Measurements from ENCODE around the gene DLGAP4.
"Not testable (repeated sequence)": the region's sequence is repeated elsewhere in the genome, so short reads cannot be mapped to it uniquely, and the experiment has no call there.

The DLGAP4 gene

DNA sequence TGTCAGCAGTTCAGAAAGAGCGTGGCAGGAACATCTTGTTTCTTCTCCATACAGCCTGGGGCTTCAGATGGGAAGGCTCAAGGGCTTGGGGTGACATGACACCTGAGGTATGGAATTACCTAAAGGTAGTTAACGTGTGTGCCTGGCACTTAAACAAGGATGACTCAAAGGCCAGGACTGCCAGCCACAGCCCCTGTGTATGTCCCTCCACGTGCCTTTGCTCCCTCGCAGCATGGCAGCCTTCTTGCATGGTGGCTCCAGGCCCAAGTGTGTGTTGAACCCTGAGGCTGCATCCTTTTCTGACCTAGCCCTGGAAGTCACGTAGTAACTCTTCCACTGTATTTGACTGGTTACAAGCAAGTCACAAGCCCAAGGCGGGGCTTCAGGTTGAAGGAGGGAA lies 201.6 kb downstream of the DLGAP4 start:
- DNase-seq: no peak

DNA sequence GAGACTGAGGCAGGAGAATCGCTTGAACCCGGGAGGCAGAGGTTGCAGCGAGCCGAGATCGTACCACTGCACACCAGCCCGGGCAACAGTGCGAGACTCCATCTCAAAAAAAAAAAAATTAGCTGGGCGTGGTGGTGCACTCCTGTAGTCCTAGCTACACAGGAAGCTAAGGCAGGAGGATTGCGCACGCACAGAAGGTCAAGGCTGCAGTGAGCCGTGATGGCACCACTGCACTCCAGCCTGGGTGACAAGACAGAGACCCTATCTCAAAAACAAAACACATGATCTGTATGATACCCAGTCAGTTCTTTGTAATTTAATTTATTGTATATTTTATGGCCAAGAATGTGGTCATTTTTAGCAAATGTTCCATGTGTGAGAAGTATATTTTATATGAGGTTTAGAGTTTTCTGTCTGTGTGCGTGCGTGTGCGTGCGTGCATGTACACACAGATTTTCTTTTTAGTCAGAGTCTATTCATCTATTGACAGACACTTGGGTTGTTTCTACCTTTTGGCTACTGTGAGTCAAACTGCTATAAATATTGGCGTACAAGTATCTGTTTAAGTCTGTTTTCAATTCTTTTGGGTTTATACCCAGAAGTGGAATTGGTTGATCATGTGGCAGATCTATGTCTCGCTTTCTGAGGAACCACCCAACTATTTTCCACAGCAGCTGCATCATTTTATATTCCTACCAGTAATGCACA lies 213.0 kb downstream of the DLGAP4 start:
- DNase-seq: no peak

DNA sequence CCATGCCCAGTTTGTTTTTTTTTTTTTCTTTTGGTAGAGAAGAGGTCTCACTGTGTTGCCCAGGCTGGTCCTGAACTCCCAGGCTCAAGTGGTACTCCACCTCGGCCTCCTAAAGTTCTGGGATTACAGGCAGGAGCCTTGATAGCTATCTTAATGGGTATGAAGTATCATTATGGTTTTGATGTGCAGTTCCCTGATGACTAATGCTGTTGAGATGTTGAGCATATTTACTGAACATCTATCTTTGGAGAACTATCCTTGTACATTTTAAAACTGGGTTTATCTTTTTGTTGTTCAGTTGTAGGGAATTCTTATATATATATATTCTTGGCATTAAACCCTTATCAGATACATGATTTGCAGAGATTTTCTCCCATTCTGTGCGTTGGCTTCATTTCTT lies 213.8 kb downstream of the DLGAP4 start:
- no peak for DNase-seq

DNA sequence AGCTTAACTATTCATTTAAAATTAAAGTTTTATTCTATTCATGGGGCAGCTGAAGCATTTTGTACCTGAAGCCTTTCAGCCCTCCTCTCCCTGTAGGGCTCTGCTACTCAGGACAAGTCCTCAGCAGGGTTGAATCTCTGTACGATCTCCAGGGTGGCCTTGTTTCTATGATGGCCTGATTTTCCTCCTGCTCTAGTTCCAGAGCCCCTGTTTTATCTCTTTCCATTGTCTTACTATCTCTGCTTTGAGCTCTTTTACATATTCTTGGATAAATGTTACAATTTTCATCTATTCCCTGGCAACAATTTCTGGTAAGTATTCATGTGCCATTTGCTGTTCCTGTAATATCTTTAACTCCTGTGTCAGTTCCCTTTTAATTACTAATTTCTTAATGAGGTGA lies 215.4 kb downstream of the DLGAP4 start:
- no peak for DNase-seq

DNA sequence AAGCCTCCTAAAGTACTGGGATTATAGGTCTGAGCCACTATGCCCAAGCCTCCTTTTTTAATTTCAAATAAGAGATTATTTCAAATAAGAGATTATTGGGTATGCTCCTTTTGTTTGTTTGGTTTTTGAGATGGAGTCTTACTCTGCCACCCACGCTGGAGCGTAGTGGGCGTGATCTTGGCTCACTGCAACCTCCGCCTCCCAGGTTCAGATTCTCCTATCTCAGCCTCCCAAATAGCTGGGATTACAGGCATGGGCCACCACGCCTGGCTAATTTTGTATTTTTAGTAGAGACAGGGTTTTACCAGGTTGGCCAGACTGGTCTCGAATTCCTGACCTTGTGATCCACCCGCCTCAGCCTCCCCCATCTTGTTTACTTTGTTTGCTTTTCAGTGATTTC lies 216.3 kb downstream of the DLGAP4 start:
- DNase-seq: not testable (repeated sequence)

DNA sequence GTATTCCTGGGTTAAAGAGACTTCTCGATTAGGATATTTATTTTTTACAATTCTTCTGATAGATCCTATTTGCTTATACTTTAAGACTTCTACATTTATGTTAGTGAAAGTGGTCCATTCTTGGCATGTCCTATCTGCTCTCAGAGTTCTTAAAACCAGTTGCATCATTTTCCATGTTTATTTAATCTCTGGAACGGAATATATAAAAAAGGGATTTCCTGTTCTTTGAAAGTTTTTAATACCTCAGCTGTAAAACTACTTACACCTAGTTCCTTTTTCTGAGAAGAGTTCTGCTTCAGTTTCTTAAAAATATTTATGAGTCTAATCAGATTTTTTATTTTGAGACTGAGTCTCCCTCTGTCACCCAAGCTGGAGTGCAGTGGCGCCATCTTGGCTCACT lies 217.2 kb downstream of the DLGAP4 start:
- DNase-seq: no peak

DNA sequence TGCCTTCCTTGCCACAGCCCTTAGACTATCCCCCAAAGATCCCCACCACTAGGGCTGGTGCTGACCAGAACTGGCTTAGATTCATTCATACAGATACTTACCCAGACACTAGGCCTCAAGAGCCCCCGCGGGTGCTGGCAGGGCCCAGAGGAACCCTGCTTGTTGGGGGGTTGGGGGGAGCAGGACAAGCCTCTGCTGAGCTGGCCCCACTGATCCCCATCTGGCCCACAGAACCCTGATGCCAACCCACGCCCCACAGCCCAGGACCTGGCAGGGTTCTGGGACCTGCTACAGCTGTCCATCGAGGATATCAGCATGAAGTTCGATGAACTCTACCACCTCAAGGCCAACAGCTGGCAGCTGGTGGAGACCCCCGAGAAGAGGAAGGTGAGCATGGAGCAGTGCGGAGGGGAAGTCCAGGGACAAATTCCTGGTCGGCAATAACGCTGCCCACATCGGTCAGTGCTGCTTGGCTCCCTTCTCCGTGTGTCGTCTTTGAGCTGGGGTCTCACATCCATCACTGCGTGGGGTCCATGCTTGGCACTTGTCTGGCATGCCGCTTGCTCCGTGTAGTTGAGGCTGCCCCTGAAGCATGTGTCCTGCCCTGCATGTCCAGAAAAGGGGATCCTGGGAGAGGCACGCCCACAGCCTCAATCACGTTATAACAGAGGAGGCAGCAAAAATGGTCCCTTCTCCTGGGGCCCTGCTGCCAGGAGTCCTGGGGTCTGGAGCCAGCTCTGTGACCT lies 219.7 kb downstream of the DLGAP4 start:
- no peak for DNase-seq

DNA sequence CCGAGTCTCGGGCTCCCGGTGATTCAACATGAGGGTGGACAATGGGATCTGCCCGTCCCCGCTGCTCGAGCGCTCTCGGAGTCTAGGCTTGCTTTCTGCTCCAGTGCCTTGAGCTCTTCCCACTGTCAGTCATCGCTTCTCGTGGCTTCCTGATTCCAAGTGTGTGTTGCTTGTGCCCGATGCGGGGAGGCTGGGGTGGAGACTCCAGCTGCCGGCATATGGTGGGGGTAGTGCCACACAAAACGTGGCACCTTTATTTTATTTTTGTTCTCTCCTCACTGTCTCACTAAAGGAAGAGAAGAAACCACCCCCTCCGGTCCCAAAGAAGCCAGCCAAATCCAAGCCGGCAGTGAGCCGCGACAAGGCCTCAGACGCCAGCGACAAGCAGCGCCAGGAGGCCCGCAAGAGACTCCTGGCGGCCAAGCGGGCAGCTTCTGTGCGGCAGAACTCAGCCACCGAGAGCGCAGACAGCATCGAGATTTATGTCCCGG lies 220.4 kb downstream of the DLGAP4 start:
- no peak for DNase-seq

DNA sequence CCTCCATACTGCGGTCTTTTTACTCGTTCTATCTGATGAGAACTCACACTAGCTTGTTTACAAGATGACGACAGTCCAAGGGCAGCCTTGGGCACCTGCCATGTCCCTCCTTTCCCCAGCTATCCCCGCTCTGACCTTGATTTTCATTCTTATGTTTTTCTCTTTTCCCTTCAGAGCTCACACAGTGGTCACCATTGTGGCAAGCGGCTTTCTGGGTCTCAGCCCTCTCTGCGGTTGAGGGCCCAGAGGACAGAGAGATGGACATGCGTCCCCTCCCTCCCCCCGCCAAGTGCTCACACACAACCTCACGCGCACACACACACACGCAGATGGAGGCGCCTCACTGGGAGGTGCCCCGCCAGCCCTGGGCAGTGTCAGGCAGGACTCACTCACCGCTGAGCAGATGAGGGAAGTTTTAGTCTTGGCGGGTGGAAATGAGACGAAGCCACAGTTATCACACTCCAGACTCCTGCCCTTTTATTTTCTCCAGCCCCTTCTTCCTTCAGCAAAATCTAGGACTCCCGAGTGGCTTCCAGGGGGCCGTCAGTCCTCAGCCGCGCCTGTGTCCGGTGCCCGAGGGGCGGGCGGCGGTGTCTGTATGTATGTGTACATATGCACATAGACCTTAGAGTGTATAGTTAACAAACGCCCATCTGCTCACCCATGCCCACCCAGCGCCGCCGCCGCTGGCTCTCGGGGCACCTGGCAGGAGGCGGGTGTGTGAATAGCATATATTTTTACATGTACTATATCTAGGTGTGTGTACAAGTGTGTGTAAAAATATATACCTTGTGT lies 221.4 kb downstream of the DLGAP4 start:
- no peak for DNase-seq

DNA sequence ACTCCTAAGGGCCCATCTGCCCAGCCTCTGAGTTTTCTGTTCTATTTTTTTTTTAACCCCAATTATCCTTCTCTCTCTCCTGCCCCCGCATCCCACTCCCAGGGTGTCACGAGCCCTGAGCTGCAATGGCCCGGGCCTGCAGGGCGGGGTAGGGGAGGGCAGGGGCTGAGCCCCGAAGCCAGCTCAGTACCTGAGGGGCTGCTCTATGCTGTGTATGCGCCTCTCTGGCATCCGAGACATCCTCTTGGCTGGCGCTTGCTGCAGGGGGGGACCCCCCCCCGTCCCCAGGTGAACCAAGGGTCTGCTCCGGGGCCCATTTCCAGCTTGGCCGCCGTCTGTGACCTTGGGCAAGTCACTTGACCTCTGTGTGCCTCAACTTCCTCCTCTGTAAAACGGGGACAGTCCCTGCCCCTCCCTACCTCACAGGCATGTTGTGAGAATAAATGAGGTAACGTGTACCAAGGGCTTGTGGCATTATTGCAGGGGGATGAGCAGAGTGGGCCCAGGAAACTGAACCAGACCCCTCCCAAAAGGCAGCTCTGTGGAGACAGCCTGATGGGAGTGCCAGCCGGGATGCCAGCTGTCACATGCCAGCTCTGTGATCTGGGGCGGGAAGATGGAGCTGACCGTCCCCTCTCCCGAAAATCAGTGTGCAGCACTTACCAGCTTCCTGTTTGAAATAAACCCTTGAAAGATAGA lies 222.2 kb downstream of the DLGAP4 start:
- DNase-seq: no peak

DNA sequence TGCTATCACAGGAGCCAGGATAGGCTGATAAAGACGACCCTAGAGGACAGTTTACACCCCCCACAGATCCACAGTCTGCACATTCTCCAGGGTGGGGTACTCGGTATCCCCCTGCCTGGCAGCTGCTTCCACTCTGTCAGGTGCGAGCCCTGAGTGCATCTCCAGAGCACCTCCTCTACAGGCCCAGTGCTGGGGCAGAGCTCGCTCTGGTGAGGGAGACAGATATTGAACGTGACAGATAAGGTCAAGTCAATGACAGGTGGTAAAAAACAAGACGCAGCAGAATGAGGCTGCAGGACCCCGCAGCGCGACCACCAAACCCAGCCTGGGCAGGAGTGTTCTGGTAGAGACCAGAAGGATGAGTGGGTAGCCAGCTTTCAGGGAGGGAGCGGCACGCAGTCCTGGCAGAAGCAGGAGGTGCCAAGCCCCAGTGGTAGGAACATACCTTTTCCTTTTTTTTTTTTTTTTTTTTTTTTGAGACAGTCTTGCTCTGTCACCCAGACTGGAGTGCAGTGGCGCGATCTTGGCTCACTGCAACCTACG lies 222.8 kb downstream of the DLGAP4 start:
- no peak for DNase-seq

DNA sequence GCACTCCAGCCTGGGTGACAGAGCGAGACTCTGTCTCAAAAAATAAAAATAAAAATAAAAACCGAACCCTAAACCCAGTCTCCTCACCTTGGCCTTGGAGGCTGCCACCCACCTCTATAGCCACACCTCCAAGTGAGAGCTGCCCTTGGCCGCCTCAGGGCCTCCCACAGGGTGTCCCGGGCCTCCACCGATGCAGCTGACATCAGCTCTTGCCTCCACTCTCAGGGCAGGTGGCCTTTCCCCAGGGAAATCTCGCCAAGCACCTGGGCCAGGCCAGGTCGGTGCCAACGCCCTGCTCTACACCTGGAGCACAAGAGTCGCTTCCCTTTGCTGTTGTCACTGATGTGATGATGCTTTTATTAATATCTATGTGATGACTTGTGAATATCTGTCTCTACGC lies 226.2 kb downstream of the DLGAP4 start:
- no peak for DNase-seq

DNA sequence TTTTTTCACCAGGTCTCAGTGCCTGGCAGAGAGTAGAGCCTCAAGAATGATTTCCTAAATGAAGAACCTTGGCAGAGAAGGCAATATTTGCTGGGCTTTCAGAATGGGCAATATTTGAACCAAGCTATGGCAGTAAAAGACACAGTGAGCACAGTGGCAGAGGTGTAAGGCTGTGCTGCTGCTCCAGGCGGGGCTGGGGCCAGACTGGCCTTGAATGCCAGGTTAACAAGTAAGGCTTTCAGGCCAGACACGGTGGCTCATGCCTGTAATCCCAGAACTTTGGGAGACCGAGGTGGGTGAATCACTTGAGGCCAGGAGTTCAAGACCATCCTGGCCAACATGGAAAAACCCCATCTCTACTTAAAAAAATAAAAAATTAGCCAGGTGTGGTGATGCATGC lies 226.7 kb downstream of the DLGAP4 start:
- no peak for DNase-seq

DNA sequence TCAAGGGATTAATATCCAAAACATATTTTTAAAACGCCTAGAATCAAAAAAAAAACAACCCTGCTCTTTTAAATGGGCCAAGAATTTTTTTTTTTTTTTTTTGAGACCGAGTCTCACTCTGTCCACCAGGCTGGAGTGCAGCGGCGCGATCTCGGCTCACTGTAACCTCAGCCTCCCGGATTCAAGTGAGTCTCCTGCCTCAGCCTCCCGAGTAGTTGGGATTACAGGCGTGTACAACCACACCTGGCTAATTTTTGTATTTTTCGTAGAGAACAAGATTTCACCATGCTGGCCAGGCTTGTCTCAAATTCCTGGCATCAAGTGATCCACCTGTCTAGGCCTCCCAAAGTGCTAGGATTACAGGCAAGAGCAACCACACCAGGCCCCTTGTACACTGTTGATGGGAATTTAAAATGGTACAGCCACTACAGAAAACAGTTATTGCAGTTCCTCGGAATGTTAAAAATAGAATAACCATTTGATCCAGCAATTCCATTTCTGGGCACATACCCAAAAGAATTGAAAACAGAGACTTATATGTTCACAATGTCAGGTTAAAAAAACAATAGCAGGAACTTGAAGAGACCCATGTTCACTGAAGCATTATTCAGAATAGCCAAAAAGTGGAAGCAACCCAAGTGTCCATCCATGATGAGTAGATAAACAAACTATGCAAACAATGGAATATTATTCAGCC lies 232.0 kb downstream of the DLGAP4 start:
- no peak for DNase-seq

DNA sequence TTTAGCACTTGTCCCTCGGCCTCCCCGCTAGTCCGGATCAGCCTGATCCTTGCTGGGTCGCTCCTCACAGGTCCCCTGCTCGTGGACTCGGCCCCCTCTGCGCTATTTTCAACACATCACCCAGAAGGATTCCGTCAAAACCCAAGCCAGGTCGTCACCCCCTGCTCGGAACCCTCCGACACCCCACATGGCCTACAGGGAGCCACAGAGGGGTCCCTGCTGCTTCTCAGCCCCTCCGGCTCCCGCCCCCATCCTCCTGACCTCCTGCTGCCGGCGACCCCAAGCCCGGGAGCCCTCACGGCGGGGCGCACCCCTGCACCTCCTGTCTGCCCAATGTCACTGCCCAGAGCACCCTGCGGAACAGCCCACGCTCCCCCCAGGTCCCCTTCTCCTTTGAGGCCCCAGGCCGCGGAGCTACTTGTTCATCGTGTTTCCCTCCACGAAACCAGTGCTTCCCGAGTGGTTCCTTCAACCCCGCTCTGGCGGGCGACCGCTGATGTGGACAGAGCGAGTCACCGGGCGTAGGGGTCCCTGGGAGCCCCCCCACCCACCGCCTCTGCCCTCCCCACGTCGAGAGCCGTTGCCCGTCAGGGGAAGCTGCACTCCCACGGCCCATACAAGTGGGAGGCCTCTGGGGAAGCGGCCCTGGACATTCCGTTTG lies 234.5 kb downstream of the DLGAP4 start:
- no peak for DNase-seq

DNA sequence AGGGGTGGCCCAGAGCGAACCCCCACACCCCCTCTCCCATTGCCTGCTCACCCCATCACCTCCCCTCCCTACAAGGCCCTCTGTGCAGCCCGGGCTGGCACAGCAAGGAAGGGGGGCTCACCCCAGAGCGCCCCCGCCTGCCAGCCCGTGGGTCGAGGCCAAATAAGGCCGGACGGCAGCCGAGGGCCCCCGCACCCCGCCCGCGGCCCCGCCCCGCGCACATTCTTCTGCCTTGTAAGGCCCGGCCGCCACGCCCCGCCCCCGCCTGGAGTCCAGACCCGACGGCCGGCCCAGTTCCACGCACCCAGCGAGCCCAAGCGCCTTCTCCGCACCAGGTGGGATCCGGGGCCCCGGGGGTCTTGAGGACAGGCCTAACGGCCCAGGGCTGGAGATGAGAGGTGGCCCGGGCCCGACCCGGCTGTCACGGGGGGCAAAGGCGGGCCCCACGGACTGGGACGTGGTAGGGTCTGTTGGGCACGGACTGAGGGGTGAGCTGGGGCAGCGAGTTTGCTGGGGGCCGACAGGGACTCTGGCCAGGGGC lies 235.2 kb downstream of the DLGAP4 start, which contains the start of gene MYL9:
MYL9 (plus strand) TSS at position 293 of the 541 bp plus-strand sequence. CDS start 3,366 bp downstream, outside the sequence.
- DNase-seq: no peak

DNA sequence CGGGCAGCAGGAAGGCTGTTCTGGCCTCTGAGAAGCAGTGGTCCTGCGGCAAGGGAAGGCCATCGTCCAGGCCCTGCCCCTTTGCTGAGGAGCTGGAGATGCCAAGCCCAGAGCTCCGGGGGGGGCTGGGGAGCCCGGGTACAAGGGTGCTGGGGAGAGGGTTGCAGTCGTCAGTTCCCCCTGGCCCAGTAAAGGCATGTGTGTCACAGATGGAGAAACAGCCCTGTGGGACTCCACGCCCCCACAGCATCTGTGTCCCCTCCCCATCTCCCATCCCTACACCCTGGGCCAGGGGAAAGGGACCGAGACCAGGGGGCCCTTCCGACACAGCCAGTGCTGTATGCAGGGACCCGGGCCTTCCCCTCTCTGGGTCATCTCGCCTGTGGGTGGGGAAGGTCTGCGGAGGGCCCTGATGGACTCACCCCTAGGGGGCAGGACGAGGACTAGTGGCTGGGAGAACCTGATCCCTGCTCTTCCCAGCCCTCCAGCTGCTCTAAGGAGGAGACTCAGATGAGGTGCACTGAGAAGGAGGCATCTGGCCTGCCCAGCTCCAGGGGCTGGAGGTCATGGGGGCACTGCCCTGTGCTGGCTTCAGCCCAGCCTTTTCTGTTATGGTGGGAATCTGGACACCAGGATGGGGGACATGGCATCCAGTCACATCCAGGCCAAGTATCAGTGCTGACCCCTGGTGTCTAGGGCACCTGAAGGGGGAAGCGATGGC lies 235.8 kb downstream of the DLGAP4 start:
- no peak for DNase-seq

DNA sequence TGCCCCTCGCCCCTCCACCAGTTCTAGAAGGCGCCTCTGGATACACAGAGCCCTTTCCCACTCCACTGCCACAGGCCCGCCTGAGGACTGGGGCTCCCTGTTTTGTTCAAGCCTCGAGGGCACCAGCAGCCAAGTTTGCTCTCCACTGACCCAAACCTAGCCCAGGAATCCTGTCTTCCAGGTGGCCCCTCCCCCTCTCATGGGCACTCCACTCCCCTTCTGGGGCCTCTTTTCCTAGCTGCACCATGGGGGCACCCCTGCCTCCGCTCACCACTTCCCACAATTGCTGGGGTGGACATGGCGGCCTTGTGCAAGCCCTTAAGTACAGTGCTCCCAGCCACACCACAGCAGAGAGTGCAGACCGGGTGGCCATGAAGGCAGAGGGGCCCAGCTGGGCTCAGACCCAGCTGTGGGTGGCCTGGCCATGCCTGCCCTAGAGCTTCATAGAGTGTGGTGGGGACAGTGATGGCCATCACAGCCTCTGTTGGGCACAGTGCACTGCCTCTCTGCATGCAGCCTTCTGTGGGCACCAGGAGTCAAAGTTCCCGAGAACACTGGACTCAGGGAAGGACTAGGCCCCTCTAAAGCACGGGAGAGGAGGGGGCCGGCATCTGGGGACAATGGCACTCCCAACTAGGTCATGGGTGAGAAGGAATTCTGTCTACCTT lies 236.5 kb downstream of the DLGAP4 start:
- DNase-seq: no peak

All from CD4-positive, alpha-beta T cell treated with Interleukin-10 for 1 hour (primary cell).